Upper lobe of left lung (tissue), 6 donors: ENCODE data around the gene KLK15. TPM values are rescaled to one million over a fixed set of nuclear protein-coding genes. Genes with fewer than 3 reads are reported as not detected.

Experiments
- ATAC-seq, 2 donors: fragments of 200-7000 bp; cut with Tn5 transposase; one replicate each; pipeline ENCODE4 v1.9.1; 2022; ENCODE audit warnings: mild to moderate bottlenecking in 2 of 2, moderate library complexity in 2 of 2; ENCODE audit not compliant: low FRiP score in 2 of 2
- DNase-seq, 2 donors: peaks; one replicate each; pipeline ENCODE4 v3.0.0-alpha.2; 2019 to 2020
- H3K27ac ChIP-seq, 4 donors: fragments of 200-600 bp; sonication (generic); one replicate each; pipeline ENCODE4 v1.5.1; 2016 to 2019
- H3K27me3 ChIP-seq, 4 donors: fragments of 200-600 bp; sonication (generic); one replicate each; pipeline ENCODE4 v1.5.1; 2017 to 2019
- H3K36me3 ChIP-seq, 4 donors: fragments of 200-600 bp; sonication (generic); one replicate each; pipeline ENCODE4 v1.5.1; 2016 to 2019
- H3K4me1 ChIP-seq, 4 donors: fragments of 200-600 bp; sonication (generic); one replicate each; pipeline ENCODE4 v1.5.1; 2018 to 2019
- H3K4me3 ChIP-seq, 4 donors: fragments of 200-600 bp; sonication (generic); one replicate each; pipeline ENCODE4 v1.5.1; 2017 to 2019; ENCODE audit warnings: mild to moderate bottlenecking in 2 of 4, moderate library complexity in 1 of 4
- H3K9me3 ChIP-seq, 4 donors: fragments of 200-600 bp; sonication (generic); one replicate each; pipeline ENCODE4 v1.5.1; 2018 to 2019
- EP300 ChIP-seq, 4 donors: sonication (generic); formaldehyde crosslinking; IDR thresholded peaks; one replicate each; pipeline ENCODE4 v1.5.1; 2017; ENCODE audit warnings: antibody characterized with exemption in 4 of 4, control low read depth in 2 of 4
- POLR2A ChIP-seq, 4 donors: fragments of 450-650 bp; IDR thresholded peaks; one replicate each; pipeline ENCODE4 v1.5.1; 2016 to 2017; ENCODE audit warnings: antibody characterized with exemption in 4 of 4, mild to moderate bottlenecking in 2 of 4
- POLR2AphosphoS5 ChIP-seq, 2 donors: sonication (generic); formaldehyde crosslinking; IDR thresholded peaks; one replicate each; pipeline ENCODE4 v1.5.1; 2017; ENCODE audit warnings: antibody characterized with exemption in 2 of 2
- WGBS, 2 donors: methylation state at CpG; one replicate each; pipeline ENCODE4 v1.1.5; 2017 to 2018; 5-methylcytosine and 5-hydroxymethylcytosine counted together
- total RNA-seq, 6 donors: library from RNA; depleted of rRNA in 4 of 6; stranded (reverse); fragments of >200 nt in 4 of 6; gene quantifications; one replicate each; pipeline versions ENCODE4 v1.1.0 to v1.2.1, GENCODE V29; 2016 to 2021
- TF ChIP-seq, protein P1 (sequence below), 6 experiments: fragments of 450-650 bp in 4 of 6; fragments of 200-600 bp in 2 of 6; sonication (generic) in 2 of 6; IDR thresholded peaks; one replicate each; pipeline ENCODE4 v1.5.1; 2016 to 2019; ENCODE audit warnings: antibody characterized with exemption in 6 of 6
- donor health status: DM: no; HTN: no; CAD: no; lungs with moderate emphysema.
- donor health status: DM: no; HTN: yes; CAD: no; lungs with severe emphysema.

KLK15 gene
- total RNA-seq, 6 donors from 2014 or later, result not detected

DNA sequence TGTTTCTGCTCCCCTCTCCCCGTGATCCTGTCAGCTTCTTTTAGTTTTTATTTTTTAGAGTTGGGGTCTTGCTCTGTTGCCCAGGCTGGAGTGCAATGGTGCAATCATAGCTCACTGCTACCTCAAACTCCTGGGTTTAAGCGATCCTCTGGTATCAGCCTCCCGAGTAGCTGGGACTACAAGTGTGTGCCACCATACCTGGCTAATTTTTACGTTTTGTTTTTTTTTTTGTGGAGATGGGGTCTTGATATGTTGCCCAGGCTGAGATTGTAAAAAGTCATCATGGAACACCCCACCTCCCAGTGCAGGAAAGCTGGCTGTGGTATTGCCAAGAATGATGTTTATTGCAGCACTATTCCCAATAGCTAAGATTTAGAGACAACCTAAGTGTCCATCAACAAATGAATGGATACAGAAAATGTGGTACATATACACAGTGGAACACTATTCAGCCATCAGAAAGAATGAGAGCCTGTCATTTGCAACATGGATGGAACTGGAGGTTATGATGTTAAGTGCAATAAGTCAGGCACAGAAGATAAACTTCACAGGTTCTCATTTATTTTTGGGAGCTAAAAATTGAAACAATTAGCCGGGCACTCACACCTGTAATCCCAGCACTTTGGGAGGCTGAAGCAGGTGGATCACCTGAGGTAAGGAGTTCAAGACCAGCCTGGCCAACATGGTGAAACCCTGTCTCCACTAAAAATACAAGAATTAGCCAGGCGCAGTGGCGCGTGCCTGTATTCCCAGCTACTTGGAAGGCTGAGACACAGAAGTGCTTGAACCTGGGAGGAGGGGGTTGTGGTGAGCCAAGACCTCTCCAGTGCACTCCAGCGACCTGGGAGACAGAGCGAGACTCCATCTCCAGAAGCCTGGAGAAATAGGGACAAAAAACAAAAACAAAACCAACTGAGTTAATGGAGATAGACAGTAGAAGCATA is 6.6 kb upstream of the KLK15 start:
- TF ChIP-seq EP300 (IDR thresholded peaks at IDR 0.05) (no peak), POLR2AphosphoS5 (IDR thresholded peaks at IDR 0.05) (no peak), POLR2A (IDR thresholded peaks at IDR 0.05) (no peak)
- TF ChIP-seq, protein P1, sequence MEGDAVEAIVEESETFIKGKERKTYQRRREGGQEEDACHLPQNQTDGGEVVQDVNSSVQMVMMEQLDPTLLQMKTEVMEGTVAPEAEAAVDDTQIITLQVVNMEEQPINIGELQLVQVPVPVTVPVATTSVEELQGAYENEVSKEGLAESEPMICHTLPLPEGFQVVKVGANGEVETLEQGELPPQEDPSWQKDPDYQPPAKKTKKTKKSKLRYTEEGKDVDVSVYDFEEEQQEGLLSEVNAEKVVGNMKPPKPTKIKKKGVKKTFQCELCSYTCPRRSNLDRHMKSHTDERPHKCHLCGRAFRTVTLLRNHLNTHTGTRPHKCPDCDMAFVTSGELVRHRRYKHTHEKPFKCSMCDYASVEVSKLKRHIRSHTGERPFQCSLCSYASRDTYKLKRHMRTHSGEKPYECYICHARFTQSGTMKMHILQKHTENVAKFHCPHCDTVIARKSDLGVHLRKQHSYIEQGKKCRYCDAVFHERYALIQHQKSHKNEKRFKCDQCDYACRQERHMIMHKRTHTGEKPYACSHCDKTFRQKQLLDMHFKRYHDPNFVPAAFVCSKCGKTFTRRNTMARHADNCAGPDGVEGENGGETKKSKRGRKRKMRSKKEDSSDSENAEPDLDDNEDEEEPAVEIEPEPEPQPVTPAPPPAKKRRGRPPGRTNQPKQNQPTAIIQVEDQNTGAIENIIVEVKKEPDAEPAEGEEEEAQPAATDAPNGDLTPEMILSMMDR (IDR thresholded peaks at IDR 0.05), result no peak
- H3K27me3 ChIP-seq, result peaks cover 0 to 8% (median 3%) of the 10 kb centered on the region in 4 donors
- WGBS, 2 donors, result 67 to 71% methylated on average over 10 of the region's 10 CpGs
- H3K9me3 ChIP-seq, result peaks cover 0 to 10% (median 0%) of the 10 kb centered on the region in 4 donors
- H3K4me3 ChIP-seq, result no peak overlapping the region
- no peak for ATAC-seq
- no peak overlapping the region for H3K27ac ChIP-seq
- DNase-seq, result no peak
- H3K36me3 ChIP-seq, result no peaks in the 10 kb centered on the region
- H3K4me1 ChIP-seq, result peaks cover 4 to 15% (median 10%) of the 10 kb centered on the region in 4 donors

- H3K27ac ChIP-seq, result no peak overlapping the region
- no peak overlapping the region for H3K4me3 ChIP-seq
- 21% methylated on average over 6 of the region's 6 CpGs for WGBS, 2 donors
- H3K4me1 ChIP-seq, result peaks cover 4 to 16% (median 10%) of the 10 kb centered on the region in 4 donors
- no peaks in the 10 kb centered on the region for H3K36me3 ChIP-seq
- ATAC-seq (no peak), DNase-seq (no peak)
- peaks cover 0 to 8% (median 3%) of the 10 kb centered on the region in 4 donors for H3K27me3 ChIP-seq
- TF ChIP-seq, protein P1 (IDR thresholded peaks at IDR 0.05), result no peak
- TF ChIP-seq POLR2A (IDR thresholded peaks at IDR 0.05) (no peak), EP300 (IDR thresholded peaks at IDR 0.05) (no peak), POLR2AphosphoS5 (IDR thresholded peaks at IDR 0.05) (no peak)
- H3K9me3 ChIP-seq, result no peaks in the 10 kb centered on the region
Measured at GRCh38 chr19:50838239-50838638, 4.9 kb upstream of the KLK15 start.

- ATAC-seq (no peak), DNase-seq (no peak)
- H3K36me3 ChIP-seq, result no peaks in the 10 kb centered on the region
- TF ChIP-seq POLR2AphosphoS5 (IDR thresholded peaks at IDR 0.05) (no peak), POLR2A (IDR thresholded peaks at IDR 0.05) (no peak), EP300 (IDR thresholded peaks at IDR 0.05) (no peak)
- TF ChIP-seq, protein P1 (IDR thresholded peaks at IDR 0.05), result no peak
- WGBS, 2 donors, result 67 to 83% methylated on average over 8 to 10 of the region's 10 CpGs
- no peak overlapping the region for H3K27ac ChIP-seq
- no peak overlapping the region for H3K4me3 ChIP-seq
- no peaks in the 10 kb centered on the region for H3K9me3 ChIP-seq
- H3K27me3 ChIP-seq, result peaks cover 0 to 8% (median 3%) of the 10 kb centered on the region in 4 donors
- H3K4me1 ChIP-seq, result peaks cover 4 to 16% (median 10%) of the 10 kb centered on the region in 4 donors
Measured at GRCh38 chr19:50837300-50837699, 3.9 kb upstream of the KLK15 start.

DNA sequence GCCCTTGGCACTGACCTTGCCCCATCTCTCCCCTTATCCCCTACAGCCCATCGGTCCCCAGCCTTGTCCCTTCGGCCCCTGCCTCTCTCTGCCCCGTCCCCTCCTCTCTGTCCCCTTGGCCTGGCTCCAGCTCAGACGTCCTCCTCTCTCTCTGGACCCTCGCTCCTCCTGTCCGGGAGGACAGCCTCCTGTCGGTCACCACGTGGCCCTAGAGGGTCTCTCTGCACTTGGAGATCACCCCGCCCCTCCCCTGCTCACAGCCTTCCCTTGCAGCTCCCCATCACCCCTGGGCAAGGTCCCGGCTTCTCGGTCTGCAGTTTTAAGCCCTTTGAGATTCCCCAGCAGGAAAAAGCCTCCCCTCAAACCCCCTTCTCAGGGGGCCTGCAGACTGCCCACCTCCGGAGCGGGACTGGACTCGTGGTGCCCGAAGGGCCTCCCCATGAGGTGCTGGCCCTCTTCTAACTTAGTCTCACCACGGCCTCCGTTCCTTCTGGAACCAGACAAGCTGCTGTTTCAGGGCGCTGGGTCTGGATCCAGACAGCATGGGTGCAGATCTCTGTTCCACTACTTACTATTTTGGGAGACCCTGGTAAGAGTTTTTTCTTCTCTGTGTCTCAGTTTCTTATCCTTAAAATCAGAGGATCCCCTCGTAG is 3.3 kb upstream of the KLK15 start:
- ATAC-seq (no peak), DNase-seq (no peak)
- WGBS, 2 donors, result 48% methylated on average over 19 of the region's 19 CpGs
- TF ChIP-seq EP300 (IDR thresholded peaks at IDR 0.05) (no peak), POLR2A (IDR thresholded peaks at IDR 0.05) (no peak), POLR2AphosphoS5 (IDR thresholded peaks at IDR 0.05) (no peak)
- TF ChIP-seq, protein P1 (IDR thresholded peaks at IDR 0.05), result no peak
- Histone ChIP-seq H3K4me1 (peaks cover 4 to 16% (median 10%) of the 10 kb centered on the region in 4 donors), H3K4me3 (peak overlapping the region in 1 of 4 donors; percentile 59), H3K36me3 (no peaks in the 10 kb centered on the region), H3K27me3 (peaks cover 0 to 8% (median 3%) of the 10 kb centered on the region in 4 donors), H3K9me3 (no peaks in the 10 kb centered on the region), H3K27ac (no peak overlapping the region)
